ENCODE data around the gene AHDC1.
"Not testable (repeated sequence)": the region's sequence is repeated elsewhere in the genome, so short reads cannot be mapped to it uniquely, and the experiment has no call there.

The AHDC1 gene

DNA sequence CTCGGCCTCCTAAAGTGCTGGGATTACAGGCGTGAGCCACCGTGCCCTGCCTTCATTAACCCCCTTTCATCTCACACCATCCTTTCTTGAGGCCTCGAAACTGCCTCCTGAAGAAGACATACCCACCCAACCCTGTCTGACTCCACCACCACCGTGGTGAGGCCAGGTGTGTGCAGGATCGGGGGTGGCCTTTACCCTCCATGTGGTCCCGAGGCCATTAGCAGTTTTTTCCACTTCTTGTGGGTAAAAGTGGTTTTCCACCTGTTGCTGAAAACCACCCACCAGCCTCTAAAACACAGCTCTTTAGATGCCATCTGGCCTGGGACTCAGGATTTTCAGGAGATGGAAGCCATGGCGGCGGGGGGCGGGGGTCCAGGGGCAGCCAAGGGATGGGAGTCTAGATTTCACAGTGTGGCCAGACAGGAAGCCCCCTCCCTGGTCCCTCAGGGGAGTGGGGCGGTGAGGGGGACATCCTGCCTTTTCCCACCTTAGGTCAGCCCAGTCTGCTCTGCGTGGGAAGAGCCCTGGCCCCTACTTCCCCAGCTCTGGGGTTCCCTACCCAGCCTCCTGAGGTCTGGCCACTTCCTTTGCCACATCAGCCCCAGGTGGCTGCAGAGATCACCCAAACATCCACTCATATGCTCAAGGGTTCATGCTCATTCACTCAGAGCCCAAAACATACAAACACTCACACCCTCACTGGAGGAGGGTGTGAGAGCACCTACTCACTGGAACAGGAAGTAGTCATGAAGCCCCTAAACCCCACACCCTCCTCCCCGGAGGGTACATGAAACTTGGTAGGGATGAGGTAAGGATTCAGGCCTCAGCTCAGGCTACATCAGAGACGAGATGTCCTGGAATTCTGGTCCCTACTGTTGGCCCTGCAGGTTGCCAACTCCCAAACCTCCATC is 28.7 kb upstream of the AHDC1 start:
- peak; percentile 76 for DNase-seq

DNA sequence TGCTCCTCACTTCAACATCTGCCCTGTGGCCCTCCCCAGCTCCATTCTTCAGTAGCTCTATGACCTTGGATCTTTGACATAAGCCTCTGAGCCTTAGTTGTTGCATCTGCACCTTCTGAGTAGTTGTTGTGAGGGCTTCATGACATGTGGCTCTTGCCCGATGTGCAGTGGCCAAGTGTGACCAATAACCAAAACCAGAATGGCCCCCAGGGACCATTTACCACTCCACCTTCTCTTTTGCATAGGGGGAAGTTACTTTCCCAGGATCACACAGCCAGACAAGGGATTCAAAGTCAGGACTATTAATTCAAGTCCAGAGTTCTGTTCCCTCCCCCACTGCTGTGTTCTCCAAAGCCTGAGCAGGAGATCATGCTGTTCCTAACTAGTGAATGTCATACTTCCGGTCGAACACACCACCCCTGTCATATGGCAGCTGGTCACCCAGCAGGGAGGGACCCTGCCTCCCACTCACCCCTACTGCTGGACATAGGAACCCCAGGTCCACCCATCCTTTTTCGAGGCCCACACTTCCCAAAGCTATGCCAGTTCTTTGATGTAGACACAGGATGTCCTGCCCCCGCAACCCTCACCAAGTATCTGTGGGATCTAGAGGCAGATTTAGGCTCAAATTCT is 27.0 kb upstream of the AHDC1 start:
- no peak for DNase-seq

- DNase-seq: no peak
These were observed 24.8 kb upstream of the AHDC1 start for GRCh38 chr1:27628712-27629111.

DNA sequence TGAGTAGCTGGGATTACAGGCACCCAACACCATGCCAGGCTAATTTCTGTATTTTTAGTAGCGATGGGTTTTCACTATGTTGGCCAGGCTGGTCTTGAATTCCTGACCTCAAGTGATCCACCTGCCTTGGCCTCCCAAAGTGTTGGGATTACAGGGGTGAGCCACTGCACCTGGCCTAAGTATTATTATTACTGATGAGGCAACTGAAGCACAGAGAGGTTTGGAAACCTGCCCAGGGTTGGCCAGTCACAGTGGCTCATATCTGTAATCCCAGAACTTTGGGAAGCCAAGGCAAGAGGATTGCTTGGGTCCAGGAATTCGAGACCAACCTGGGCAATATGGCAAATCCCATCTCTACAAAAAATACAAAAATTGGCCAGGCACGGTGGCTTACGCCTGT is 23.8 kb upstream of the AHDC1 start:
- DNase-seq: not testable (repeated sequence)

GRCh38 chr1:27627061-27627460 is 23.1 kb upstream of the AHDC1 start:
- no peak for DNase-seq

DNA sequence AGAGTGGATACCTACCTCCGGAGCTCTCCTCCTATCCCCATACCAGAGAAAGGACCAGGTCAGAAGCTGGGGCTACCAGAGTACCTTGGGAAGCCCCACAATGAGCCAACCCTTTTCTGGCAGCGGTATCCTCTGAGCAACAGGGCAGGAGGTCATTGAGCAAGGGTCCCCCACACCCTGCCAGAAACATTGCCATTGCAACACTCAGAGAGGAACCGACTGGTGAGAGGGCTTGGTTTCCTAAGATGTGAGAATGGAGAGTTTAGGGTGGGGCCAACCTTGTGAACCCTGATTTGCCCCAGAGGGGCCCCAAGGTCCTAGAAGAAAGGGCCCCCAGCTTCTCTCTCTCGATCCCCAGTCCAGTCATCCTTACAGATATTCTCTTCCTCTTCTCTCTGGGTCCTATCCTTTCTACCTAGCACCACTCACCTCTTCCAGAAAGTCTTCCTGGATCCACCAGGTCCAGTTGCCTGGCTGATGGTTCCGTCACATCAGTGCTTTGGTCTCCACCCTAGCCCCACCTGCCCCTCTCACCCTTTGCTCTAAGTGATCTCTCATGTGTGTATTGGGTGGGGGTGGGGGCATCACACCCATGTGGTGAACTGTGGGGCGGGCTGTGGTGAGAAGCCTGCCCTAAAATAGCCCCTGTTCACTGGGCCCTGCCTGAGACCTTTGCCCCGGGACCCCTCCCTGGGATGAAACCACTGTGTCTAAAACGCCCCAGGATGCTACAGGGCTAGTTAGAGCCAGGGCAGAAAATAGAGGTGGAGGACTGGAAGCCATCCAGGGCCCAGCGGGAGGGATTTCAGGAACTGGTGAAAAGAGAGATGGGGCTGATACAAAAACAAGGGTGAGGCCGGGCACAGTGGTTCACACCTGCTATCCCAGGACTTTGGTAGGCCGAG is 22.3 kb upstream of the AHDC1 start:
- DNase-seq: peak; percentile 92

- DNase-seq: peak; percentile 75
These were observed 20.7 kb upstream of the AHDC1 start for GRCh38 chr1:27624467-27625178.

- DNase-seq: peak; percentile 48
These were observed 19.6 kb upstream of the AHDC1 start for GRCh38 chr1:27623327-27624212.

DNA sequence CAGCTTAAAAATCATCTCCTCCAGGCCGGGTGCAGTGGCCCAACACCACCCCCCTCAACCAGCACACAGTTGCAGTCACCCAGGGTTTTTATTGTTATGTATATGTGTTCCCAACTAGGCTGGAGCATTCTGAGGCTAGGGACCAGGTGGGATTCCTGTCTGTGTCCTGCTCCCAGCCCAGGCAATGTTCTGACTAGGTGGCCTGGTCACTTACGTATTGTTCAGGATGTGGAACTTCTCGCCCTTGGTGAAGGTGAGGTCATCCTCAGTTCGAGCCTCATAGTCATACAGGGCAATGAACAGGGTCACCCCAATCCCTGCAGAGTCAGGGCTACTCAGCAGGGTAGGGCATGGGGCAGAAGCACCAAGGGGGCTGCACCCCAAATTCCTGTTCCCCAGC is 18.9 kb upstream of the AHDC1 start:
- DNase-seq: peak; percentile 35

- DNase-seq: no peak
These were observed 17.3 kb upstream of the AHDC1 start for GRCh38 chr1:27621051-27621920.

- DNase-seq: not testable (repeated sequence)
These were observed 16.0 kb upstream of the AHDC1 start for GRCh38 chr1:27619782-27620438.

DNA sequence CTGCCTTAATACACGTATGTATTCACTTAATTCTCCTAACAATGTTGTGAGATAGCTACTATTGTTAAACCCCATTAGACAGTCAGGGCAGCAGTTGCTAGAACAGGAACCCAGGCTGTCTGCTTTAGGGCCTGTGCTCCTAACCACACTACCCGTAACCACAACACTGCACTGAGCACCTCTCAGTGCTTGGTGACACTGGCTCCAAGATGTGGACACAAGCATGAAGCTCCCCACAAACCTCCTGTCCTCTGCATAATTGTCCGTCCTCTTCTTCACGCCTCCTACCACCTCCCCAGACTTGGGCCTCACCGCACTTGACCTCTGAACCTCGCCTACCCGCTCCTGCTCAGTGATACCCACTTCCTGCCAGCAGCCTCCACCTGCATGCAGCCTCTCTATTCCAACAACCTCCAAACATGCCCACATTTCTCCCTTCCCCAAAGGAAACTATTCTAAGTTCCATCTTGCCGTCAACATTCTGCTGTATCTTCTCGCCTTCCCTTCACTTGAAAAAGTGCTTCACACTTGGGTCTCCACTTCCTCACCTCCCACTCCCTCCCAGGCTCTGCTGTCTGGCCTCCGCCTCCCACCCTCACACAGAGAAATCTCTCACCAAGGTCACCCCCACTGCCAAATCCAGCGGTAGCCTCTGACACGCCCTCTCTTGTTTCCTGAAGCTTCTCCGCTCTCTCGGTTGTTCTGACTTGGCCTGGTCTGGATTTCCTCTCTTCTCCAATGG is 14.6 kb upstream of the AHDC1 start:
- peak; percentile 78 for DNase-seq

- DNase-seq: no peak
These were observed 13.5 kb upstream of the AHDC1 start for GRCh38 chr1:27617420-27617819.

- no peak for DNase-seq
These were observed 12.5 kb upstream of the AHDC1 start for GRCh38 chr1:27616441-27616840.

DNA sequence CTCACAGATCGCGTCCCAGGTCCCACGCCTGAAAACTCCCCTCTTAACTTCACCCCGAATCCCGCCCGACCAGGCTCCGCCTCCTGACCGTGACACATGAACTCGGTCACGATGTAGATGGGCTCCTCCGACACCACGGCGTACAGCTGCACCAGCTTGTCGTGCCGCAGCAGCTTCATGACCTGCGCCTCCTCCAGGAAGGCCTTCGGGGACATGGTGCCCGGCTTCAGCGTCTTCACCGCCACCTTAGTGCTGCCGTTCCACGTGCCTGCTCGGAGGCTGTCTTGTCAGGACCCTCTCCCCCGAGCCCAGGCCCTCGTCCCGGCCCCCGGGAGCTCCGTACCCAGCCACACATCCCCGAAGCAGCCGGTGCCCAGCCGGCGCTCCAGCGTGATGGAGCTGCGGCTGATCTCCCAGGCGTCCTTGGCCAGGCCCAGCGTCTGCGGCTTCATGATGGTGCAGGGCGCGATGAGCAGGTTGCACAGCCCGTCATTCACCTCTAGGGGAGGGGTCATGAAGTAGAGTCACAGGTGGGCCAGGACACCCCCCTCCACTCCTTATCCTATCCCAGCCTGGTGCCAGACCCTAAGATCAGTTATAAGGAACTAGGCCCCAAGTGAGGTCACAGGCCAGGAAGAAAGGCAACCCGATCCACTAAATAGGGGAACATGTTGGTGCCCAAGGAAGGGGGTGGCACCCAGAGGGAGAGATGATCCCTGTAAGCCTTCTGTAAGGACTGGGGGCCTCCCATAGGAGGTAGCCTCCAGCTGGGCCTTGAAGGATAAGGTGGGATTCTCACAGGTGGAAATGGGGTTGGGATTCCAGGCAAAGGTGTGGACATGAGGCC is 11.6 kb upstream of the AHDC1 start:
- no peak for DNase-seq

- DNase-seq: no peak
These were observed 10.8 kb upstream of the AHDC1 start for GRCh38 chr1:27614625-27615344.

- DNase-seq: no peak
These were observed 10.2 kb upstream of the AHDC1 start for GRCh38 chr1:27614043-27614624.

All from NK-92 treated with Interleukin-12 subunit alpha and Interleukin-12 subunit beta, amount 100 ng/mL, for 24 hours (cell line).